Fibroblast of pulmonary artery (primary cell): ENCODE results near the gene LRPPRC.

Experiments used
- DNase-seq: peaks from one replicate; pipeline ENCODE4 v3.0.0-alpha.2; 2010; ENCODE audit warnings: low read depth
- H3K4me3 ChIP-seq: replicated peaks from 2 replicates; pipeline ENCODE4 v1.5.1; 2011; ENCODE audit warnings: low read depth, mild to moderate bottlenecking, control low read depth, low read length, moderate library complexity
- TF ChIP-seq, protein P1 (sequence below): IDR thresholded peaks from 2 replicates; pipeline ENCODE4 v1.5.1; 2011; ENCODE audit warnings: mild to moderate bottlenecking, control low read depth, low read length, inconsistent platforms; ENCODE audit errors: missing control alignments

The LRPPRC gene

DNA sequence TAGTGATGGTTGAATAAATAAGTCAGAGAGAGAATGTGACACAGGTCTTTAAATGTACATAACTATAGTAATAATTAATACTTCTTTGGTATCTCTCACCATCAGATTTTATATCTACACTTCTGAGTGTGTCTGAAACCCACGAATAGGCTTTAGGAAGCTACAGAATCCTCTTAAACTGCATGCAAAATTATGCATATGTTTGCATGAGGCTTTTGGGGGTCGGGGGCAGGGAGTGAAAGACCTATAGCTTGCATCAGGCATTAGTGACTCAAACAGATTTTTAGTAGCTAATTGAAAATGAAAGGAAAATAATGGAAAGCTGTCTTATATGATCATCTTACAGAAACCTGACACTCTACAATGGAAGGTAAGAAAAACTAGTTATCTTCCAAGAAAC is 14.9 kb downstream of the LRPPRC start:
- TF ChIP-seq, protein P1, sequence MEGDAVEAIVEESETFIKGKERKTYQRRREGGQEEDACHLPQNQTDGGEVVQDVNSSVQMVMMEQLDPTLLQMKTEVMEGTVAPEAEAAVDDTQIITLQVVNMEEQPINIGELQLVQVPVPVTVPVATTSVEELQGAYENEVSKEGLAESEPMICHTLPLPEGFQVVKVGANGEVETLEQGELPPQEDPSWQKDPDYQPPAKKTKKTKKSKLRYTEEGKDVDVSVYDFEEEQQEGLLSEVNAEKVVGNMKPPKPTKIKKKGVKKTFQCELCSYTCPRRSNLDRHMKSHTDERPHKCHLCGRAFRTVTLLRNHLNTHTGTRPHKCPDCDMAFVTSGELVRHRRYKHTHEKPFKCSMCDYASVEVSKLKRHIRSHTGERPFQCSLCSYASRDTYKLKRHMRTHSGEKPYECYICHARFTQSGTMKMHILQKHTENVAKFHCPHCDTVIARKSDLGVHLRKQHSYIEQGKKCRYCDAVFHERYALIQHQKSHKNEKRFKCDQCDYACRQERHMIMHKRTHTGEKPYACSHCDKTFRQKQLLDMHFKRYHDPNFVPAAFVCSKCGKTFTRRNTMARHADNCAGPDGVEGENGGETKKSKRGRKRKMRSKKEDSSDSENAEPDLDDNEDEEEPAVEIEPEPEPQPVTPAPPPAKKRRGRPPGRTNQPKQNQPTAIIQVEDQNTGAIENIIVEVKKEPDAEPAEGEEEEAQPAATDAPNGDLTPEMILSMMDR, result no peak
- DNase-seq, result no peak

GRCh38 chr2:43977677-43978375 is 18.0 kb downstream of the LRPPRC start:
- no peak overlapping the region for H3K4me3 ChIP-seq
- TF ChIP-seq, protein P1, result no peak
- DNase-seq, result no peak

More for the DNA sequence above, 14.9 kb downstream of the LRPPRC start:
- no peak overlapping the region for H3K4me3 ChIP-seq

- DNase-seq, result no peak
- H3K4me3 ChIP-seq, result no peak overlapping the region
- TF ChIP-seq, protein P1, result no peak
These were observed 34.9 kb downstream of the LRPPRC start for GRCh38 chr2:43960921-43961320.

- DNase-seq, result no peak
- TF ChIP-seq, protein P1, result no peak
- no peak overlapping the region for H3K4me3 ChIP-seq
These were observed 37.2 kb downstream of the LRPPRC start for GRCh38 chr2:43958397-43959275.

DNA sequence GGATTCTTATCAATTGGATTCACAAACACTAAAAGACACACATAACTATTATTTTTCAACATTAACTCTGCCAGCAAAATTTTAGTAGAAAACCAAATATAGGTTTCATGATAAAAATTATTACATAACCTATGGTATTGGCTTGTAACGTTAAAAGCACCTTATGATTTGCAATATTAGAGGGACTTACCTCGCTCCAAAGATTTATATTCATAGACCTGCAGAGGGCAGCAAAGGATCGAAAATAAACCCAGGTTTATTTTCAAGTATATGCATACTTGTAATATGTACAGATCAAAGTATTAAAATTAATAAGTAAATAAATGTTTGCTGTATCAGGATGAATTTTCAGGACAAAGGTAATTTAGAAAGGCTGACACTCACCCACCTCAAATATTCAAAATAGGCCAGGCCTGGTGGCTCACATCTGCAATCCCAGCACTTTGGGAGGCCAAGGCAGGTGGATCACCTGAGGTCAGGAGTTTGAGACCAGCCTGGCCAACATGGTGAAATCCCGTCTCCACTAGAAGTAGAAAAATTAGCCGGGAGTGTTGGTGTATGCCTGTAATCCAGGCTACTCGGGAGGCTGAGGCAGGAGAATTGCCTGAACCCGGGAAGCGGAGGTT is 45.3 kb downstream of the LRPPRC start:
- peak; percentile 61 for DNase-seq
- TF ChIP-seq, protein P1, result peak; percentile 44
- no peak overlapping the region for H3K4me3 ChIP-seq

DNA sequence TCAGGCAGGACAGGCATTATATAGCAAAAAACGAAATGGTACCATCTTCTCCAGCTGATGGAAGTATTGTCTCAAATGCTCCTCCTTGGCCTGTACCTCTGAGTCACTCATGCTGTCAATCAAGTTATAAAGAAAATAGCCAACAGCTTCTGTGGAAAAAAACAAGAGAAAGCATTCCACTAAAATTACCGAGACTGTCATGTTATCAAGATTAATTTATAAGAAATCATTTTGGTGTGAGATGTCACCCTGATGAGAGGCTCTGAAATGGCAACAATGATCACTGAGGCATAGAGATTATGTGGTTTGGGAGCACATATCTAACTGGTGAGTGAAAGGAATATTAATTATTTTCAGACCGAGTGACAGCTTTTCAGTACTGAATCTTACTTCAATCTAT is 47.4 kb downstream of the LRPPRC start:
- TF ChIP-seq, protein P1, result no peak
- DNase-seq, result no peak
- H3K4me3 ChIP-seq, result no peak overlapping the region
